Prostate gland (tissue), 2 donors: ENCODE results near the gene ARL15.

Source experiments
- CTCF ChIP-seq, 4 experiments: fragments of 200-600 bp in 2 of 4; fragments of 450-650 bp in 2 of 4; sonication (generic) in 2 of 4; IDR thresholded peaks; 1 replicate in 3 of 4; 2 replicates in 1 of 4; pipeline ENCODE4 v1.5.1; 2016 to 2019; ENCODE audit warnings: antibody characterized with exemption in 4 of 4, mild to moderate bottlenecking in 2 of 4, moderate library complexity in 2 of 4
- POLR2A ChIP-seq: fragments of 450-650 bp; IDR thresholded peaks from one replicate; pipeline ENCODE4 v1.6.1; 2016; ENCODE audit warnings: antibody characterized with exemption, mild to moderate bottlenecking

DNA sequence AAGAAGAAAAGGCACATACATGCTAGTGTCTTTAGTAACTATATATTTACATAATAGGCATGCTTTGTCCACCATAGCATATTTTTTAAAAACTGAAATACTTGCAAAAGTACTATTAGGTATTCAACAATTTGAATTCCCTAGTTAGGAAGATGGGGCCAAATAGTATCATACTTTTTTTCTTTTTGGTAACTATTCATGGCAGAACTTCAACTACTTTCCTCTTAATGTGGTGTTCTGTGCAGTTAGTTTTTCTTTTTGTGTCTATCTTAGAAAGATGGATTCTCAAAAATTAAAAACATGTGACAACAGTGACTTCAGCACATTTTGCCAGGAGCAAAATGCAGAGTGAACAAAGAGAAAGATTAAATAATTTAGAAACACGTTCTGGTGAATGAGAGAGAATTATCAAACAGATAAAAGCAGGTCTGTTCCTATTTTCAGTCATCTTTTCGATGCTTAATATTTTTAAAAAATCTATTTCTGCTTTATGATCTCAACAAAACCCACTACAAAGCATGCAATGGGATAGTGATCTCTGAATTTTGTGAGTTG, 341.1 kb downstream of the ARL15 start:
- no peak for TF ChIP-seq CTCF (IDR thresholded peaks at IDR 0.05)
- no peak for TF ChIP-seq POLR2A
